Fibroblast of skin of right biceps (primary cell): ENCODE data around the gene CHIC2.

Experiments used
- DNase-seq: peaks from one replicate; pipeline ENCODE4 v3.0.0-alpha.2; 2013

CHIC2 gene

DNA sequence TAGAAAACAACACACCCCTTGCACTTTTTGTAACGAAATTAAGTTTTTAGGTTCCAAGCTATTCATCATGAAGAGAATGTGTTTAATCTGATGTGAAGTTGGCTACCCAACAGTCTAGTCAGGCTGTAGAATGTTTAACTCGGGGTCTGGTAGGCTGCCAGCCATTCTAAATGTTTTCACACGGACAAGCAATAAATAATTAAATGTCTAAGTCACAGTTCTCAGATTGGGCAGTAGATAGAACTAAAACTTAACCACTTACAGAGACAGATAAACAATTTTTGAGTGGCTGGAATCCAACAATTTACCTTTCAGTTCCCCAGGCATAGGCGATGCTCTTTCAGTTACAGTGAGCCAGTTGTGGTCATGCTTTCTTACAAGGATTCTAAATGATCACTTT, 66.5 kb downstream of the CHIC2 start:
- DNase-seq, result peak; percentile 12

DNA sequence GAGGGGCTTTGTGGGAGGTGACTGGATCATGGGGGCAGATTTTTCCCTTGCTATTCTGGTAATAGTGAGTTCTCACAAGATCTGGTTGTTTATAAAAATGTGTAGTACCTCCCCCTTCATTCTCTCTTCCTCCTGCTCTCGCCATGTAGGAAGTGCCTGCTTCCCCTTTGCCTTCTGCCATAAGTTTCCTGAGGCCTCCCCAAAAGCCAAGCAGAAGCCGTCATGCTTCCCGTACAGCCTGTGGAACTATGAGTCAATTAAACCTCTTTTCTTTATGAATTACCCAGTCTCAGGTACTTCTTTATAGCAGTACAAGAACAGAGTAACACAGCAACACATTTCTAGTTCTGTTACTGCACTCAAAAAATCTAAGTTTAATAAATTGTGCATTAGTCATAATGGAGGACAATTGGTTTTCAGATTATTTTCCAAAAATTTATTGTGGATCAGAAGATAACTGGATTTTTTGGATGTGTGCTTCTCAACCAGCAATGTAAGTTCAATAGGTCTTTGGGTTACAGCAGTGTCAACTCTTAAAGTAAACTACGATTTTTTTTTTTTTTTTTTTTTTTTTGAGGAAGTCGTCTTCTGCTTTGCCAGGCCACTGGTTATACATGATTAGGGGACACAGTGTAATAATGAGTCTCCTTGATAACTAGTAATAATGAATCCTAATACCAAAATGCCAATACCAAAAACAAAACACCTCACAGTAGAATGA, 69.9 kb downstream of the CHIC2 start:
- DNase-seq, result no peak

DNA sequence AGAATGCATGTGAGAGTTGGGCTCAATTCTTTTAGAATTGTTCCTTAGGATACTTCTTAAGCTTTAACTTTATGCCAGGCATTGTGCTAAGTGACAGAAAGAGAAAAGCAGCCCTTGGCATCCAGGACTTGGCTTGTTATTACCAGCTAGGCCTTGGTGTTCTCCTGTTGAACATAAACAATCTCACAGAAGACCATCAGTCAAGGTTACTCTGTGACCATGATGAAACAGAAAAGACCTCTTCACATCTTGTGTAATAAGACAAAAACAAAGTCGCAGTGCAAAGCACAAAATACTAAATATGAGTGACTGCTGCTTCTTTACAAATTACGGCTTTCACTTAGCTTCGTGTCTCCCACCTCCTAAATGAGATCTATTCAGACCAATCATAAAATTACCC, 71.6 kb downstream of the CHIC2 start:
- no peak for DNase-seq

DNA sequence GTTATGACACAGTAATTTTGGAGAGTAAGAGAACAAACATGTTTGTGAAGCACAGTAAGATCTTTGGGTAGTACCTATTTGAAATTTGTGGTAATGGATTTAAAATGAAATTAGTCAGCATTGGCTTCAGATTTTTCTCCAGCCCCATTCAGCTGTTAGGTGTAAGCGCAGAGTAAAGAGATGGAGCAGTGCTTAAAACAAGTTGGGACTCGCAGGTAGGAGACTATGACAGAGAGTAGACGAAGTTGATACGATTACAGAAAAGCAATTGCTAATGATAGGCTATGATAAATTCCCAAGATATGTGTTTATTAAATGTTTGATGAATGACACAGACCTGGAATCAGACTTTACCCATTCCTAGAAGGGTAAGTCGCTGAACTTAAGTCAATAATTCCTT, 72.6 kb downstream of the CHIC2 start:
- DNase-seq, result no peak

DNA sequence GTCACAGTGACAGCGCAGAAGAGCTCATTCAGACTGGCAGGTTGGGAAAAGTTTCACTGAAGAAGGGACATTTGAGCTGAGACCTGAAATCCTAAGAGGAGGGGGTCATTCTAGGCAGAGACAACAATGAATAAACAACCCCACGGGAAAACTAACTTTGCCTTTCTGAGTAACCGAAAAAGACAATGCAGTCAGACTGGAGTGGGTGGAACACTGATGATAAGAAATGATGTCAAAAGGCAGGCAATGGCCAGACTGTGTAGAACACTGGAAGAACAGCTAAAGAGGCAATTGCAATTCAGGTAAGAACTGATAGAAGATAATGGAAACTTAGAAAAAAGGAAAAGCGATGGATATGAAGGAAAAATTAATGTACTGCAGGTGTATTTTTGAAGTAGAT, 73.8 kb downstream of the CHIC2 start:
- no peak for DNase-seq

DNA sequence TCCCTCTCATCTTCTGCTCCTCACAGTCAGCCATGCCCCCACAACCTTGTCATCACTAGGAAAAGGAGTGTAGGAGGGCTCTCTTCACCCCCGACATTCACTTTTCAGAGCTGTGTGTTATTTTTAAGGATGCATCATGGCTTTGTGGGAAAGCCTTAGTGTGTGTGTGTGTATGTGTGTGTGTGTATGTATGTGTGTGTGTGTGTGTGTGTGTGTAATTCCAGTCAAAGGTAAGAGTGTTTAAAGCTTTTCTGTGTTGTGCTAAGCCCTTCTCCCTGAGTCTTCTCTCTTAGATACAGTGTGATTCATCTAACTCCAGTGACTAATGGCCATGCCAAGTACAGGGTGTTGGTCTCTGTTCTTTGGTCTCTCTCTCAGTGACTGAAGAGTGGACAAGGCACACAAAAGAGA, 76.6 kb downstream of the CHIC2 start:
- peak; percentile 82 for DNase-seq

DNA sequence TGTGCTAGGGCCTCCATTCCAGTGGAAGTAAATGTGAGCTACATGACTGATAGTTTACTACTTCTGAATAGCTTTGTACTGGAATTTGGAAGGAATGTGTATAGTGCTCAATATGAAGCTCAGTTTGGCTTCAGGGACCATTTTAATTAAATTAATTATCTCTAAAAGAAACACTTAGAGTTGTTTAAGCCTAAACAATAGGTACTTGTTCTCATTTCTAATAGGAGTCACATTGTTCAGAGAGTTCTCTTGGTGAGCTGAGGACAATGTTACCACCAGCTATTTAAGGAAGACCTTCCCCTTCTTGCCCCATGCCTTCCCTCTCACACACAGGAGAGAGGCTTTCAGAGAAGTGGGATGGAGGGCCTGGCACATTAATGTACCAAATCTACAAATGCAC, 78.3 kb downstream of the CHIC2 start:
- DNase-seq, result no peak

DNA sequence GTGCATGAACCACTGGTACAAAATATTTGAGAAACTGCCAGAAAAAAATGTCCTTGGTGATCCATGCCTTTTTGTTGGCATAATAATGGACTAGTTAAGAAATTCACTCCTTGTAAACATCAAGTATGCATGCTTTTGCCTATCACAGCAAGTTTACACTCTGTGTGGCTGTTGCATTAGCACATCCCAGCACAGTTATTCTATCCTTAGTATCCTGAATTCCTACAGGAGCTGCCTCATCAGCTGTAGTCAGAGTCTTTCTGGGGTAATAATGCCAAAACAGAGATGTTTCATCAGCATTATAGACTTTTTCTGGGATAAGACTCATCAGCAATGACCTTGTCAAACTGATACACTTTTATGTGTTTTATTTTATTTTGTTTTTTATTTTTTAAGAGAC, 82.8 kb downstream of the CHIC2 start:
- DNase-seq, result peak; percentile 26

DNA sequence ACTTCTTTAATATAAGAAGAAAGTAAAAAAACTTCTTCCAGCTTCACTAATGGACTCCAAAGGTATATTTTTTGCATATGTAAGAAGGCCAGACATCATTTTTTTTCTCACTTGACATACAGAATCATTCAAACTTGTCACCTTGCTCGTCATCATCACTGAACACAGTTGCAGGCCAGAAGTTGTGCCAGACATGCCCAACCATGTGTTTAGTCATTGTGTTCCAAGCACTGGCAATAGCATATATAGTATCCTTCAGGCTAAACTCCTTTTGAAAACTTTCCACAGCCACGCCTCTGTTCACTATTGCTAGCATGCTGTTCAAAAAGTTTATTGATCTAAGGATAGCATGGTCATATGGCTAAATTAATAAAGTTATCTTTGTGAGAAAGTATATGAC, 83.3 kb downstream of the CHIC2 start:
- no peak for DNase-seq

DNA sequence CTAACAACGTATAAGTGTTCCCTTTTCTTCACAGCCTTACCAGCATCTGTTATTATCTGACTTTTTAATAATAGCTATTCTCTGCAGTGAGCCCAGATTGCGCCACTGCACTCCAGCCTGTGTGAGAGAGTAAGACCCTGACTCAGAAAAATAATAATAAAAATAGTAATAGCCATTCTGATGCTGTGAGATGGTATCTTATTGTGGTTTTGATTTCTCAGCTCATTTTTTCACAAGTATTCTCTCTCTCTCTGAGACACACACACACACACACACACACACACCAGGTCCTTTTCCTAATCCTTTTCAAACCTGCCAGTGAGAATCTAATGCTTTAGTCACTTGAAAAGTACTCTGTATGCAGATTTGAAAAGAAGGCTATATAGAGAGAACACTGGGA, 89.8 kb downstream of the CHIC2 start:
- peak; percentile 63 for DNase-seq

DNA sequence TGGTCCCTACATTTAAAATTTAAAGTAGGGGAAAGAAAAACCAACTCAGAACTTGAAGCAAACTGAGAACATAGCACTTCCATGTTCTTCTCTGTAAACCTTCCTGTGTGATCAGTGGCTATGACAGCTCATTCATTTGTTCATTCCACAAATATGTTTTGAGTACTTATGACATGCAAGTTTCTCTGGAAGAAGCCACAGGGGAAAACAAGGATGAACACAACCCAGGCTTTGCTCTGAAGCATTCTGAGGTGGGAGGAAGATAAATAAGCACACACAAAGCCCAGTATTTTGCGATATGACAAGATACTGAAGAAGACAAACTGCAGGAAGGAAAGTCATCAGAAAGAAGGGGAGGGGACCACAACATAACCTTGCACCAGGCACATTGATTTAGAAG, 96.4 kb downstream of the CHIC2 start:
- DNase-seq, result peak; percentile 76

DNA sequence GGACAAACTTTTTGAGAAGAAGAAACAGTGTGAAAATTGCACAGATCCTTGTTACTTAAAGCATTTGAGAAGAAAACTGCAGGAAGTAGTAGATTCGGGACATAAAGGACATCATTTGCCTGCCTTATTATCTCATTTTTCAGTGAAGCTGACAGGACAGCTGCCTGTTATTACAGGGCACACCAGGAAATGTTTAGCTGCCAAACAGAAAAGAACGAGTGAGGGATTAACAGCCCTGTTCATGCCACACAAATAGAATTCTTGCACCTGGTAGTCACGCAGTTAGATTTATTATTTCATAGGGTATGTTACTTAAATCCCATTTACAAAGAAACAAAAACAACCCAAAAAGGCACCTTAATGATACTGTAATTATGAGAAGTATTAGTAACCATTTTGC, 100.6 kb downstream of the CHIC2 start:
- DNase-seq, result peak; percentile 38

DNA sequence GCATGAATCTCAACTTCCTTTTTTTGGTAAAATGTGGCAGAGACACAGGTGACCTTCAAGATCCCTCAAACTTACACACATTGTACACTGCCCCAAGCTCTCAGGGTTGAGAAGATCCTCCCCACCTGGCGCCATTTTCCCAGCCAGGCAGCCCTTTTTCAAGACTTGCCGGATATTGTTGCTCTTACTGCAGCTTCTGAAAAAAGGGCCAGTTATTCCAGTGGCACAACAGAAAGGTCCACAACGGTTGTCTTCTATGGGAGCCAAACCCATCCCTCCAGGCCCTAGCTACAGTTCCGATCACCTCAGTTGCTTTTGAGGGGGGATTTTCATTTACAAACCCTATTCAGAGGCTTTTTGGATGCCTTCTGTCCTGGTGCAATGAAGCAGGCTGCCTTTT, 101.1 kb downstream of the CHIC2 start:
- no peak for DNase-seq

DNA sequence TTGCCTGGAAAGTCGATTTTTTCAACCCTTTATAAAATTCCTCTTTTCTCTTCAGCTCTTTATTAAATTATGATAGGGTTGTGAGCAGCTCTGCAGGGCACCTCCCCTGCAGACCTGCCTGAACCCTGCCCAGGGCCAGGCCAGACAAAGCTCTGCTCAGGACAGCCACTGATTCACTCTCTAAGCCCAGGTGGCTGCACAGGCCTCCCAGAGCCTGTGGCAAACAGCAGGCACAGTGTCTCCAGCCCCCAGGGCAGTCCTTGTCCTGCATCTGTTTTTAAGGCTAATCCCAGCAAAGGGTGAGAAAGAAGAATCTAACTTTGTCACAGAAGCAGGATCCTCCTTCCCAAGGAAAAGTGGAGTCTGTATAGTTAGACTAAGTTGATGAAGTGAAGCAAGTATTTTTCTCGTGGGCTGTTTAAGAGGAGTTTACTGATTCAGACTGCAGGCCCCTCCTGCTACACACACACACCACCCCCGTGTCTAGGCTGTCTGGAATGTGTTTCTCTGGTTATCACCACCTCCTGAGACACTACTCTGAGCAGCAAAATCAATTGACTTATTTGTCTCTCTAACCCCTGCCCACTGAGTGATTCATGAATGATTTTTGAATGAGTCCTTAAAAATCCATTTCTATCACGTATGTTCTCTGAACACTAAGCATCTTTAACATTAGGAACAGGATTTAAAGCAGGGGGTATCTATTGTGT, 101.7 kb downstream of the CHIC2 start:
- DNase-seq, result peak; percentile 95

DNA sequence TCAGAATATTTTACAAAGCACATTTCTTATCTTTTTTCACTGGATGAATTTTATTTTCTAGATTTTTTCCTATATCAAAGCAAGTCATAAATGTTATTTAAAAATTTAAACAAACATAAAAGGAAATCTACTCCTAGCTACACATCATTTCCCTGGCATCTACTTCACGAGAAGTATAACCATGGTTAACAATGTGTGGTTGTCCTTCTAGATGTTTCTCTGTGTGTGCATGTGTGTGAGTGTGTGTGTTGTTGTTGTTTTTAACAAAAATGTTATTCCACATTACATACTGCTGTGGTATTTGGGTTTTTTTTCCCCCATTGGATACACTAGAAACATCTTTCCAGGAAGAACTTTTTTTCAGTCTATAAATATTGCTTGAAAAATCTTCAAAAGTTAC, 103.1 kb downstream of the CHIC2 start:
- peak; percentile 41 for DNase-seq

DNA sequence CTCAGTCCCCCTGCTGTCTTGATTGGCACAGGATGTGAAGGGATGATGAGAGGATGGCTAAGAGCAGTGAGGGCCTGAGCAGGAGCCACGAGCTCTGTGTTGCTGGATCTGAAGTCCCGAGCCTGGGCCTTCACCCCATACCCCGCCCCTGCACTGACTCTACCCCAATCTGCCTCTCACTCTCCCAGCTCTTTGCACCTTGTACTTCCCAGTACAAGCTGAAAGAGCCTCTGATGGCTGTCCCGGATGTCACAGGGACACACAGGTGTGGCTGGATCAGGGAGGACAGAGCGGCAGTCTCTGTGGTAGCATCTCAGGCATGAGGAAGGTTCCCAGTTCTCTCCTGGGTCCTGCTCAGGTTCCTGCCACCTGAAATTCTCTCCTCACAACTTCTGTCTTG, 103.6 kb downstream of the CHIC2 start:
- DNase-seq, result no peak
